Heart left ventricle (tissue), 13 donors: ENCODE results near the gene FCN3.

Source experiments
- POLR2A ChIP-seq, 2 donors: fragments of 450-650 bp; IDR thresholded peaks; one replicate each; pipeline ENCODE4 v1.6.1; 2017; ENCODE audit warnings: antibody characterized with exemption in 2 of 2, mild to moderate bottlenecking in 2 of 2, moderate library complexity in 2 of 2
- TF ChIP-seq, protein P1 (sequence below), 12 donors: fragments of 200-600 bp; sonication (generic) in 4 of 12; IDR thresholded peaks; one replicate each; pipeline versions ENCODE4 v1.5.0 to v1.8.0; 2018 to 2022; ENCODE audit warnings: antibody characterized with exemption in 12 of 12, mild to moderate bottlenecking in 5 of 12
- donor health status: ischemic (EF 13 %, LVEDD 7.1; RV severe dilation, severe dysfunction).
- donor health status: DM: no; HTN: yes; CAD: no.
- donor health status: DM: no; HTN: no; CAD: no.
- donor health status: ischemic (EF 25% LVEDD 6.9; RV normal size, moderate dysfunction).
- donor health status: ischemic (EF 25% LVEDD 5.7; RV mildly dilated, moderate dysfunction).
- donor health status: ischemic (EF 35%, LVEDD 5.7; RV mildly dilated, moderate dysfunction).
- donor health status: nonischemic (EF 11% LVEDD 7.7; RV severe dilation, severe dysfunction).
- donor health status: DM: yes; HTN: yes; CAD: no.
- donor health status: PGD.
- donor health status: ischemic (EF 29% LVEDD 5.4; RV normal size, mild dysfunction).
- donor health status: nonischemic (EF 23%, LVEDD 6.1; RV moderate dilation, normal function).

DNA sequence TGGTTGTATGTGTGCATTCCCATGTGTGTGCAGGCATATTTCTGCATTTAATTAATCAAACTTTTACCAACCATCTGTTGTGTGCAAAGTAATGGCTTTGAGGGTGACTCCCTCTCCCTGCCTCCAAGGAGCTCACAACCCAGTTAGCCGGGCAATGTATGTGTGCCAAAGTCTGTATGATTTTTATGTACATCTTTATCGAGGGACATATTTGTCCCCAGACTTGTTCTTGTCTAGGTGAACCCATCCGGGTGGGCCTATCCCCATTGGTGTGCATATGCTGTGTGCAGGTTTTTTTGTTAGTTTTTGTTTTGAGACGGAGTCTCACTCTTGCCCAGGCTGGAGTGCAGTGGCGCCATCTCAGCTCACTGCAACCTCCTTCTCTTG, 31.0 kb downstream of the FCN3 start:
- TF ChIP-seq POLR2A (IDR thresholded peaks at IDR 0.05): no peak
- TF ChIP-seq, protein P1, sequence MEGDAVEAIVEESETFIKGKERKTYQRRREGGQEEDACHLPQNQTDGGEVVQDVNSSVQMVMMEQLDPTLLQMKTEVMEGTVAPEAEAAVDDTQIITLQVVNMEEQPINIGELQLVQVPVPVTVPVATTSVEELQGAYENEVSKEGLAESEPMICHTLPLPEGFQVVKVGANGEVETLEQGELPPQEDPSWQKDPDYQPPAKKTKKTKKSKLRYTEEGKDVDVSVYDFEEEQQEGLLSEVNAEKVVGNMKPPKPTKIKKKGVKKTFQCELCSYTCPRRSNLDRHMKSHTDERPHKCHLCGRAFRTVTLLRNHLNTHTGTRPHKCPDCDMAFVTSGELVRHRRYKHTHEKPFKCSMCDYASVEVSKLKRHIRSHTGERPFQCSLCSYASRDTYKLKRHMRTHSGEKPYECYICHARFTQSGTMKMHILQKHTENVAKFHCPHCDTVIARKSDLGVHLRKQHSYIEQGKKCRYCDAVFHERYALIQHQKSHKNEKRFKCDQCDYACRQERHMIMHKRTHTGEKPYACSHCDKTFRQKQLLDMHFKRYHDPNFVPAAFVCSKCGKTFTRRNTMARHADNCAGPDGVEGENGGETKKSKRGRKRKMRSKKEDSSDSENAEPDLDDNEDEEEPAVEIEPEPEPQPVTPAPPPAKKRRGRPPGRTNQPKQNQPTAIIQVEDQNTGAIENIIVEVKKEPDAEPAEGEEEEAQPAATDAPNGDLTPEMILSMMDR (IDR thresholded peaks at IDR 0.05): no peak
